GM12872 (cell line): ENCODE data around the gene EGLN3.

Experiments
- CTCF ChIP-seq: IDR thresholded peaks from 3 replicates; pipeline ENCODE4 v1.5.1; 2011; ENCODE audit warnings: low read depth, mild to moderate bottlenecking, low read length, moderate library complexity; ENCODE audit not compliant: insufficient read depth

The EGLN3 gene

DNA sequence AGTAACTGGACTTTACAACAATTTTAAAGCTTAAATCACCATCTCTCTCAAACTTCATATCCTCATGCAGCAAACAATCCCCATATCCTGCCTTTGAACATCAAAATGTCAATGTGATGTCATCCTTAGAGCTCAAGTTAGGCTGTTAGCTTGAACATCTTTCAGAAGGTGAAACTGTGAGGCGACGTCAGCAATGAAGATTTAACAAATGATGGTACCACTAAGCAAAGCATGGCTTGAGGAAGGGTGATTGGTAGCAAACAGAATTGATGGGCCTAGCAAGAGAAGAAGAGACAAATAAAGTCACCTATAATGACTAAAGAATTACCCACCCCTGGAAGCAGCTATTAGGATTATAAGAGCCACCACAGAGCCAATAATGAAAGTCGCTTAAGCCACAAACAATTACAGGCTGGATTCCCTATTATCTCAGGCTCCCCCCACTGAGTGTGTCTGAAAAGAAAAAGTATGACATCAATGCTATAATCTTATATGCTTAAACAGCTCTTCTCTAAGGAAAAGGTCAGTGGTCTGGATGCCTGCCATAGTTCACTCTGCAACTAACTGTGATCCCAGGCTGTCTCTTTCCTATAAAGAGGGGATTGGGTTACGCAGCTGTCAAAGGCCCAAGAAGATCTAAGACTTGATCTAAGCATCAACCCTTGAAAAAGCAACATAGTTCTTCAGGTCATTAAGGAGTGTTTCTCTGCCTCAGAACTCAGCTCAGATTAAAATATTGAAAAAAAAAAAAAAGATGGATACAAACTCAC lies 18.1 kb downstream of the EGLN3 start:
- no peak for TF ChIP-seq CTCF

DNA sequence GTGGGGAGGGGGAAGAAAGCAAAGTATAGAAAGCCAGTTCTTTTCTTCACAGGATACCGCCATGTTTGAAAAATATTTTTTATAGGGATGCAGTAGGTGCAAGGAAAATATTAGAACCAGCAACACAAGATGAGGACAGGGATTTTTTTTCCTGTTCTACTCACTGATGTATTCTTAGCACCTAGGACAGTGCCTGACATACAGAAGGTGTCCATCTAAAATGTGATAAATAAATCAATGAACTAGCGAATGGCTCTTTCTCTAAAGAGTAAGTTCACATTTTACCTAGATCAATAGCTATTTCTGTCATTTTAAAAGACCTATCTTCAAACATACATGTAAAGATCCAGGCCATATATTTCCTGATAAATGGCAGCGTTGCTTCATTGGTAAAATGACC lies 18.8 kb downstream of the EGLN3 start:
- no peak for TF ChIP-seq CTCF

DNA sequence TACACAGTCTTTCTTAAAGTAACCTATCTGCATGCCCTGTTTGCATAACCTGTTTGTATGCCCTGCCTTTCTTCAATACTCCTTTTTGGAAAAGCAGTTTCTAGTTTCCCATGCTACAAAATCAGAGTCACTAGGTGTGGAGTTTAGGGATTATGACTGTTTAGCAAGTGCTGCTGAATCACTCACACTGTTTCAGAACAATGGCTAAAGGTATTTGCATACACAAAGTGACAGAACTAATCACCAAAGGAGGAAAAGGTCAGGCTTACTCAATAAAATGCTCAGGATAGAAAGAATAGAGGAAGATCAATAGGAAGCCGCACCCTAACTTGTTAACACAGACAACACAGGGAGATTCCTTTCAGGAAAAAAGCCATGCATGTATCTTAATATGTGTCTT lies 19.4 kb downstream of the EGLN3 start:
- TF ChIP-seq CTCF: no peak

DNA sequence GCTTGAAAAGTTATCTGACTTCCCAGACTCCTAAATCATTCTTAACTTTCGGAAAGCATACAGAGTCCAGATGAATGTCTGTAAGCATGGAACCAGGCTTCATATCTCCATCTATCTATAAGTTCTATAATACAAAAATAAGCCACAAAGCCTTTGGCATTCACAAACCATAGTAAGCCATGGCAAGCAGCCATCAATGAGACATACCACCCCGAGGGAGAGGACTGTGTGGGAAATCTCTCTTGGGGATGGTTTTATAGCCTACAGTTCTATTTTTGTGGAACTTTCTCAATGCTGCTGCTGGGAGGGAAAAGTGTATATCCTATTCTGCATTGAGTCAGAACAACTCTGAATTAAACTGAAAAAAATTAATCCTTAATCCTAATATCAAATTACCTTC lies 20.4 kb downstream of the EGLN3 start:
- no peak for TF ChIP-seq CTCF

GRCh38 chr14:33929799-33930408 lies 21.0 kb downstream of the EGLN3 start:
- no peak for TF ChIP-seq CTCF

DNA sequence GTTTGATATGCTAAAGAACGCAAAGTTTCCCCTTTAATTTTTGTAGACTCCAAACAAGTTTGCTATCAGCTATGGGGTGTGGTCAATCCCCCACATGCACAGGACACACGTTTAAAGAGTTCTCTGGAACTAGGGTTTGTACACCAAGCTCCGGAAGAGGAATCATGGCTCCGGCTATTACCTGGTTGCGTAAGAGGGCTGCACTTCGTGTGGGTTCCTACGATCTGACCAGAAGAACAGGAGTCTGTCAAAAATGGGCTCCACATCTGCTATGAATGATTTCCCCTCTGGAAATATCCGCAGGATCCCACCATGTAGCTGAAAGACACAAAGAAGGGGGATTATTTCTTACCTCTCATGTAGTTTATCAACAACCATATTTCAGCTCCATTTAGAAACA lies 22.0 kb downstream of the EGLN3 start:
- no peak for TF ChIP-seq CTCF

DNA sequence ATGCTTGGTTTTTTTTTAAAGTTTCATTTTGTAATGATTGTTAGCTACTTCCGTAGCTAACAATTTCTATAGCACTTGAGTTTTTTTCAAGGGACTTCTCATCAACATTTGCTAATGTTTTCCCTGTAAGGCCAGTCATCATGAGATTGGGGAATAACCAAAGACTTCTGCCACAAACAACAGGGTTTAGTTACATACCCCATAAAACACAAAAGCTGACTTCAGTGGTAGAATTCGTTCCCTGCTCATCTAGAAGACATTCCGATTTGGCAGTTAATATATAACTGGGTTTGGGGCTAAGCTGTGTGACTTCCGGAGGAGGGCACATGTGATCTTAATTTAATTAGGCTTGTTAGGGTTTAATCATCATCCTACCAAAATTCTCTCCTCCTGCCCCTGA lies 22.9 kb downstream of the EGLN3 start:
- no peak for TF ChIP-seq CTCF
